Astrocyte (in vitro differentiated cells and primary cell): ENCODE data around the gene SEC11A. TPM values are rescaled to one million over a fixed set of nuclear protein-coding genes. Genes with fewer than 3 reads are reported as not detected.
"Not testable (repeated sequence)": the region's sequence is repeated elsewhere in the genome, so short reads cannot be mapped to it uniquely, and the experiment has no call there.

ENCODE experiments used
- DNase-seq: peaks from one replicate; pipeline ENCODE4 v3.0.0-alpha.2; 2010; ENCODE audit warnings: low read depth
- FAIRE-seq: peaks from 2 replicates; lab custom pipeline; 2011; peaks lifted over from hg19 to GRCh38; lab: Jason Lieb, UNC
- H2AFZ ChIP-seq: 2 replicates; pipeline ENCODE4 v1.6.0; 2012; ENCODE audit warnings: low read depth, low read length, inconsistent platforms
- H3K27ac ChIP-seq: 2 replicates; pipeline ENCODE4 v1.5.1; 2011; ENCODE audit warnings: low read depth, low read length, inconsistent platforms
- H3K27me3 ChIP-seq: 2 replicates; pipeline ENCODE4 v1.6.0; 2011; ENCODE audit warnings: low read length, inconsistent platforms; ENCODE audit not compliant: insufficient read depth
- H3K36me3 ChIP-seq: 2 replicates; pipeline ENCODE4 v1.5.1; 2011; ENCODE audit warnings: low read length, inconsistent platforms; ENCODE audit not compliant: insufficient read depth
- H3K4me1 ChIP-seq: 2 replicates; pipeline ENCODE4 v1.5.1; 2011; ENCODE audit warnings: low read length, inconsistent platforms; ENCODE audit not compliant: insufficient read depth
- H3K4me2 ChIP-seq: 2 replicates; pipeline ENCODE4 v1.6.0; 2012; ENCODE audit warnings: low read length, inconsistent platforms
- H3K4me3 ChIP-seq: 2 replicates; pipeline ENCODE4 v1.5.1; 2011; ENCODE audit warnings: low read depth, mild to moderate bottlenecking, low read length, inconsistent platforms; ENCODE audit not compliant: insufficient read depth
- H3K79me2 ChIP-seq: 2 replicates; pipeline ENCODE4 v1.6.0; 2012; ENCODE audit warnings: mild to moderate bottlenecking, low read length, inconsistent platforms; ENCODE audit not compliant: insufficient read depth
- H3K9ac ChIP-seq: 2 replicates; pipeline ENCODE4 v1.6.0; 2012; ENCODE audit warnings: mild to moderate bottlenecking, low read length, inconsistent platforms
- H3K9me3 ChIP-seq: 2 replicates; pipeline ENCODE4 v1.5.1; 2012; ENCODE audit warnings: low read depth, mild to moderate bottlenecking, low read length, inconsistent platforms; ENCODE audit not compliant: insufficient read depth
- H4K20me1 ChIP-seq: 2 replicates; pipeline ENCODE4 v1.6.0; 2012; ENCODE audit warnings: low read length, inconsistent platforms; ENCODE audit not compliant: insufficient read depth
- H3K27ac Mint-ChIP-seq: one replicate; pipeline ENCODE4 v1.8.0; 2021; ENCODE audit warnings: mild to moderate bottlenecking, mixed read lengths; ENCODE audit not compliant: unreplicated experiment
- H3K27me3 Mint-ChIP-seq: one replicate; pipeline ENCODE4 v1.8.0; 2021; ENCODE audit warnings: low read depth, mixed read lengths; ENCODE audit not compliant: unreplicated experiment
- H3K36me3 Mint-ChIP-seq: one replicate; pipeline ENCODE4 v1.8.0; 2021; ENCODE audit warnings: low read depth, mixed read lengths; ENCODE audit not compliant: unreplicated experiment
- H3K4me1 Mint-ChIP-seq: one replicate; pipeline ENCODE4 v1.8.0; 2021; ENCODE audit warnings: low read depth, mixed read lengths; ENCODE audit not compliant: unreplicated experiment
- H3K4me3 Mint-ChIP-seq: one replicate; pipeline ENCODE4 v1.8.0; 2021; ENCODE audit warnings: mild to moderate bottlenecking, moderate library complexity, mixed read lengths; ENCODE audit not compliant: unreplicated experiment
- H3K9me3 Mint-ChIP-seq: one replicate; pipeline ENCODE4 v1.8.0; 2021; ENCODE audit warnings: mild to moderate bottlenecking, mixed read lengths; ENCODE audit not compliant: unreplicated experiment
- CTCF ChIP-seq: IDR thresholded peaks from 2 replicates; pipeline ENCODE4 v1.5.1; 2011; ENCODE audit warnings: low read depth, mild to moderate bottlenecking, inconsistent platforms, low read length, moderate library complexity; ENCODE audit not compliant: insufficient read depth
- EZH2 ChIP-seq: IDR thresholded peaks from 2 replicates; pipeline ENCODE4 v1.6.1; 2012; ENCODE audit warnings: mild to moderate bottlenecking, low read length, inconsistent platforms; ENCODE audit not compliant: insufficient read depth
- total RNA-seq: library from RNA; stranded (reverse); gene quantifications from 2 replicates; pipeline ENCODE4 v1.2.1, GENCODE V29; 2021

The SEC11A gene
- total RNA-seq, 1 donor from 2014 or later, result 198 TPM

- Histone ChIP-seq H3K27ac (no peak overlapping the region), H3K27me3 (no peaks in the 10 kb centered on the region), H3K9me3 (no peaks in the 10 kb centered on the region), H3K4me3 (no peak overlapping the region), H2AFZ (no peak overlapping the region), H4K20me1 (peaks cover 39% of the 10 kb centered on the region), H3K9ac (no peak overlapping the region), H3K4me1 (no peaks in the 10 kb centered on the region), H3K79me2 (peaks cover 57% of the 10 kb centered on the region), H3K36me3 (peaks cover 2% of the 10 kb centered on the region), H3K4me2 (no peak overlapping the region)
- Mint-ChIP-seq H3K27ac (no peak overlapping the region), H3K9me3 (no peaks in the 10 kb centered on the region), H3K4me1 (peaks cover 2% of the 10 kb centered on the region), H3K27me3 (no peaks in the 10 kb centered on the region), H3K36me3 (peaks cover 10% of the 10 kb centered on the region), H3K4me3 (no peak overlapping the region)
- DNase-seq, result no peak
- FAIRE-seq, result no peak
- TF ChIP-seq EZH2 (no peak), CTCF (no peak)
Measured at GRCh38 chr15:84690342-84690741, 25.6 kb downstream of the SEC11A start.

GRCh38 chr15:84689858-84690257, 26.1 kb downstream of the SEC11A start:
- H3K36me3 Mint-ChIP-seq, result peaks cover 11% of the 10 kb centered on the region
- H3K79me2 ChIP-seq, result peaks cover 53% of the 10 kb centered on the region

GRCh38 chr15:84686446-84686845, 29.5 kb downstream of the SEC11A start:
- H3K79me2 ChIP-seq, result peaks cover 31% of the 10 kb centered on the region
- not testable (repeated sequence) for H3K9me3 ChIP-seq, H3K27me3 ChIP-seq, H2AFZ ChIP-seq, H3K36me3 ChIP-seq, H3K9me3 Mint-ChIP-seq, H3K27ac Mint-ChIP-seq, H3K27ac ChIP-seq, H3K4me3 Mint-ChIP-seq, H3K27me3 Mint-ChIP-seq, DNase-seq, H3K4me3 ChIP-seq, H3K9ac ChIP-seq, H3K4me1 ChIP-seq, FAIRE-seq, H3K4me2 ChIP-seq
- peaks cover 30% of the 10 kb centered on the region for H3K36me3 Mint-ChIP-seq
- peaks cover 10% of the 10 kb centered on the region for H3K4me1 Mint-ChIP-seq
- H4K20me1 ChIP-seq, result peaks cover 25% of the 10 kb centered on the region

More at GRCh38 chr15:84689858-84690257, 26.1 kb downstream of the SEC11A start:
- Mint-ChIP-seq H3K9me3 (no peaks in the 10 kb centered on the region), H3K4me1 (peaks cover 5% of the 10 kb centered on the region), H3K27me3 (no peaks in the 10 kb centered on the region), H3K27ac (no peak overlapping the region), H3K4me3 (no peak overlapping the region)
- H4K20me1 ChIP-seq, result peaks cover 37% of the 10 kb centered on the region
- H3K4me2 ChIP-seq, result no peak overlapping the region
- peaks cover 2% of the 10 kb centered on the region for H3K36me3 ChIP-seq
- H3K4me3 ChIP-seq, result no peak overlapping the region
- H3K4me1 ChIP-seq, result no peaks in the 10 kb centered on the region
- no peak overlapping the region for H3K27ac ChIP-seq
- no peak for TF ChIP-seq EZH2
- no peak for TF ChIP-seq CTCF
- H2AFZ ChIP-seq, result no peak overlapping the region
- no peak overlapping the region for H3K9ac ChIP-seq
- FAIRE-seq, result no peak
- H3K27me3 ChIP-seq, result no peaks in the 10 kb centered on the region
- DNase-seq, result no peak
- no peaks in the 10 kb centered on the region for H3K9me3 ChIP-seq
